Activated T-cell treated with anti-CD3 and anti-CD28 coated beads, Interleukin-2, amount 50 U/mL, for 72 hours (primary cell): ENCODE measurements around the gene SKI. TPM values are rescaled to one million over a fixed set of nuclear protein-coding genes. Genes with fewer than 3 reads are reported as not detected.

ENCODE experiments used
- ATAC-seq, 2 donors: fragments of 150-1000 bp; cut with Tn5 transposase; replicated peaks in 1 of 2; 2 replicates each; pipeline ENCODE4 v1.10.0; 2021; ENCODE audit warnings: moderate library complexity in 2 of 2, mild to moderate bottlenecking in 1 of 2
- DNase-seq, 2 donors: peaks; one replicate each; pipeline ENCODE4 v3.0.0; 2021 to 2022; ENCODE audit warnings: mixed read lengths in 1 of 2
- H3K27ac Mint-ChIP-seq: one replicate; pipeline ENCODE4 v1.8.0; 2022; ENCODE audit warnings: mild to moderate bottlenecking, moderate library complexity, mixed read lengths
- H3K27me3 Mint-ChIP-seq: one replicate; pipeline ENCODE4 v1.8.0; 2022; ENCODE audit warnings: low read depth, mixed read lengths
- H3K36me3 Mint-ChIP-seq, 2 donors: one replicate each; pipeline ENCODE4 v1.8.0; 2022; ENCODE audit warnings: mixed read lengths in 2 of 2, mild to moderate bottlenecking in 1 of 2; ENCODE audit not compliant: insufficient read depth in 2 of 2
- H3K4me1 Mint-ChIP-seq: one replicate; pipeline ENCODE4 v1.8.0; 2022; ENCODE audit warnings: low read depth, mixed read lengths
- H3K4me3 Mint-ChIP-seq, 2 donors: one replicate each; pipeline ENCODE4 v1.8.0; 2022; ENCODE audit warnings: mild to moderate bottlenecking in 2 of 2, mixed read lengths in 2 of 2, moderate library complexity in 2 of 2
- H3K9me3 Mint-ChIP-seq, 2 donors: one replicate each; pipeline ENCODE4 v1.8.0; 2022; ENCODE audit warnings: mixed read lengths in 2 of 2
- total RNA-seq, 2 donors: library from RNA; stranded (reverse); gene quantifications; one replicate each; pipeline ENCODE4 v1.2.3, GENCODE V29; 2022

Gene SKI
- total RNA-seq, 2 donors from 2014 or later = 28.5 to 32.3 TPM

DNA sequence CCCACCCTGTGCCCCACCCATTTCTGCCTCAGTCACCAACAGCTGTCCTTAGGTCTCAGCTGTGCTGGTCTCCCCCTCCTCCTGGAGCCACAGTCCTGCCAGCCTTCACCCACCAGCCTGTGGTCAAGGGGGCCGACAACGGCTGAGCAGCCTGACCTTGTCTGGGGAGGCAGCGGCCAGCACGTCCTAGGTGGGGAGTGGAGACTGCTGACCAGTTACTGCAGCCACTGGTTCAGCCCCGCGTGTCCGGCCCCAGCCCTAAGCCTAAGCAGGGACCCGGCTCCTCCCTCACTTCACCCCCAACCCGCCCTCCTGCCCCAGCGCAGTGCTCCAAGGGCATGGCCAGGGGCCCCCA is 84.0 kb downstream of the SKI start:
- DNase-seq (no peak), ATAC-seq (no peak)
- Mint-ChIP-seq H3K36me3 (peaks cover 0 to 7% of the 10 kb centered on the region in 2 donors), H3K27ac (no peak overlapping the region), H3K4me3 (no peak overlapping the region), H3K9me3 (no peaks in the 10 kb centered on the region), H3K4me1 (no peaks in the 10 kb centered on the region), H3K27me3 (no peaks in the 10 kb centered on the region)

DNA sequence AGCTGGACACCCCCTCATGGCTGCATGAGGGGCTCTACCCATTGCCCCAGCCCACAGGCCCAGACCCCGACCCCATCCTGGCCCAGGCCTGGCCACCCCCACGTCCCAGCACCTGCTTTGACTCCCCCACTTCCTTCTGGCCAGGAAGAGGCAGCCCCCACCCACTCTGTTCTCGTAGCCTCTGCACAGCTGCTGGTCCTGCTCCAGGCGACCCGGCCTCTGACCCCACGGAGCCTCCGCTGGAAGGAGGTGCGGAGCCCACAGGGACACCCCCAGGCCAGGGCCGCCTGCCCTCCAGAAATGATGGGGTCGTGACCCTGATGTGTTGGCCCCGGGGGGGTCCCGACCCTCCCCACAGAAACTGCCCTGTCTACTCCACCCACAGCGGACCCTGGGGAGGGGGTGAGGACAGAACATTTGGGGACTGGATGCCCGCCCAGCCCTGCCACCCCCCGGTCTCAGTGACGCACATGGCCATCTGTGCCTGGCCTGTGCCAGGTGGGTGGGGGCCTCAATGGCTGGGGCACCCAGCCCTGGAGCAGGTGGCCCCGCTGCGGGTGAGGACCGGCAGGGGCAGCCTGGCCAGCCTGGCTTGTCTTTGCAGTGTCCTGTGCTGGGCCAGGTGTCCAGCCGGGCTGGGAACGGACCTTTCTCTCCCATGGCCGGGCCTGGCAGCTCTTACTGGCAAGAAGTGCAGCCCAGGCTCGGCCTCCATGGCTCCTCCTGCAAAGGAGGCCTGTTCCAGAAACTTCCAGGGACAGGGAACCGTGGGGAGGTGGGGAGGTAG is 84.6 kb downstream of the SKI start:
- Mint-ChIP-seq H3K27me3 (no peaks in the 10 kb centered on the region), H3K27ac (no peak overlapping the region), H3K4me1 (no peaks in the 10 kb centered on the region), H3K9me3 (no peaks in the 10 kb centered on the region), H3K36me3 (peaks cover 0 to 3% of the 10 kb centered on the region in 2 donors), H3K4me3 (peak overlapping the region in 1 of 2 donors; percentile 29)
- DNase-seq (no peak), ATAC-seq (no peak)

DNA sequence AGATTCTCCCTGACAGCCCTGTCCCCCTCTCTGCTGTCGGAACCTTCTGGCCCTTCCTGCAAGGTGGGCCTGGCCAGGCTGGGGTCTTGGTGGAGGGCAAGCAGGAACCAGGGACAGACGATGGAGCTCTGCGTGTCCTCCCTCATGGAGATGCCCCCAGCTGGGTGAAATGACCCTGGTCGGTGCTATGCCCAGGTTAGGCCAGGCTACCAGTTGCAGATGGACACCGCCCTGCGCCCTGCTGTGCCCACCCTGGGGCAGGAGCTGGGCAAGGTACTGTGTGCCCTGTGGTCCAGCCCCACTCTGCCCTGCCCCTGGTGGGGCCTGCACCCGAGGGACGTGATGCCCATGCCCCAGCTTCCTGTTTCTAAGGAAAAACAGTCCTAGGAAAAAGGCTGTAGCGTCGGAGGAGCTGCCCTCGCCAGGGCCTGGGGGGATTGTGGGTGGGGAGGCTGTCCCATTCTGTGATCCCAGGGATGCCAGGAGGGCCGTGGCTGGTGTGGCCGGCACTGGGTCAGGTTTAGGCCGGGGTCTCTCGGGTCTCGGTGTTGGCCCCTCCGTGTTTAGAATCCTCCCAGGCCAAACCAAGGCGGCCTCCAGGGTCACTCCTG is 85.6 kb downstream of the SKI start:
- Mint-ChIP-seq H3K4me3 (peak overlapping the region; percentile 27 to 53), H3K9me3 (no peaks in the 10 kb centered on the region), H3K27me3 (no peaks in the 10 kb centered on the region), H3K4me1 (no peaks in the 10 kb centered on the region), H3K36me3 (no peaks in the 10 kb centered on the region), H3K27ac (no peak overlapping the region)
- ATAC-seq (no peak), DNase-seq (no peak)

DNA sequence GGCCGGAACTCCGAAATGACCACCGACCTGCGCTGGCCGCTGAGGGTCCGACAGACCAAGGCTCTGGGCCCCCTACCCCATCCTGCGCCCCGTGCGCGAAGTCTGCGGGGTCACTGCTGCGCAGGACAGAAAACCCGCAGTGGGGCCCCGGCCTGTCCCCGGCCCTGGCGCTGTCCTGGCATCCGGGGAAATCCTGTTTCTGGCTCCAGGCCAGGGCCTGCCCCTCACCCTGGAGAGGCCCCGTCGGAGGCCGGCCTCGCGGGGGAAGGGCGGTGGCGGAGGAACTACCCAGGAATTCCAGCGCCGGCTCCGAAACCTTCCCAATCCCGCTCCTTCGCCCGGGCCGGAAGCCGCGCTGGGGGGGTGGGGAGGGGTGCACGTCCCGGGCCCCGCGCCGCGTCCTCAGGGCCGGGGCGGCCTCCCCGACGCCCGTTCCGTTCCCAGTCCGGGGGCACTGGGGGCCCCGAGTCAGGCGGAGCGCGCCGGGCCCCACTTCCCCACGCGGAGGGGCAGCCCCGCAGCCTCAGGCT is 86.2 kb downstream of the SKI start:
- ATAC-seq (peak; percentile 22 to 29), DNase-seq (peak in 1 of 2 donors; percentile 38)
- Mint-ChIP-seq H3K4me3 (peak overlapping the region in 1 of 2 donors; percentile 53), H3K27me3 (no peaks in the 10 kb centered on the region), H3K27ac (no peak overlapping the region), H3K9me3 (no peaks in the 10 kb centered on the region), H3K36me3 (no peaks in the 10 kb centered on the region), H3K4me1 (no peaks in the 10 kb centered on the region)

DNA sequence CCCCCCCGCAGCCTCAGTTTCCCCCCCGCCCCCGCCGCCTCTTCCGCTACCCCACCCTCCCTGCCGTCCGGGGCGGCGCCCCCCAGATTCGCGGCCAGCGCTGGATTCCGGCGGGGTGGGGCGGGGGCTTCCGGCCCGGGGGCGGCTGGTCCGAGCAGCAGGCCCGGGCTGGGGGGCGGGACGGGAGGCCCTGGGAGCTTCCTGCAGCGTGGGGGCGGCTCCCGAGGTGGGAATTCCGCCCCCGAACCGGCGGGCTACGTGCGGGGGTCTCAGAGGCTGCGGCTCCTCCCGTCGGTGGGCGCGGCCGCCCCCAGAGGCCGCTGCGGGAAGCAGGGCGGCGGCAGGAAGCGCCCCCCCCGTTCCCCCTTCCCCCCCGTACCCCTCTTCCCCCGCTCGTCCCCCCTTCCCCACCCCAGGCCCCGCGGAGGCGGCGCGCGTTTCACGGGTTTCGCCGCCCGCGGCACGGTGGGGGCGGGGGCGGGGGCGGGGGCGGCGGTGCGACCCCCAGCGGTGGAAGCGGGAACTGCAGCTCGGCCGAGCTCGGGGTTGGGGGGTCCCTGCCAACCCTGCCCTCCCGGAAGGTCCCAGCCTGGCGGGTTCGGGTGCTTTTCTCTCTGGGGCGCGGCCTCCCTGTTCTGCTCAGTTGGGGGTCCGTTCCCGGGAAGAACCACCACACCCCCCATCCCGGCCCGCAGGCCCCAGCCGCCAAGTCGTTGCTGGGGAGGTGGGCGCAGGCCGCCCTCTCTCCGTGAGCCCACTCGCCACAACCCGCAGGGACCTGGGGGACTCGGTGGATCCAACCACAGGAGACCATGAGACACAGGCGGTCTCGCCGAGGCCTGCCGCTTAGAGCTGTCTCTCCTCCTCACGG is 86.9 kb downstream of the SKI start:
- Mint-ChIP-seq H3K27me3 (no peaks in the 10 kb centered on the region), H3K4me3 (peak overlapping the region; percentile 65 to 70), H3K9me3 (no peaks in the 10 kb centered on the region), H3K4me1 (no peaks in the 10 kb centered on the region), H3K36me3 (no peaks in the 10 kb centered on the region), H3K27ac (peak overlapping the region; percentile 44)
- ATAC-seq = peak; percentile 47 to 58
- peak; percentile 60 to 76 for DNase-seq

DNA sequence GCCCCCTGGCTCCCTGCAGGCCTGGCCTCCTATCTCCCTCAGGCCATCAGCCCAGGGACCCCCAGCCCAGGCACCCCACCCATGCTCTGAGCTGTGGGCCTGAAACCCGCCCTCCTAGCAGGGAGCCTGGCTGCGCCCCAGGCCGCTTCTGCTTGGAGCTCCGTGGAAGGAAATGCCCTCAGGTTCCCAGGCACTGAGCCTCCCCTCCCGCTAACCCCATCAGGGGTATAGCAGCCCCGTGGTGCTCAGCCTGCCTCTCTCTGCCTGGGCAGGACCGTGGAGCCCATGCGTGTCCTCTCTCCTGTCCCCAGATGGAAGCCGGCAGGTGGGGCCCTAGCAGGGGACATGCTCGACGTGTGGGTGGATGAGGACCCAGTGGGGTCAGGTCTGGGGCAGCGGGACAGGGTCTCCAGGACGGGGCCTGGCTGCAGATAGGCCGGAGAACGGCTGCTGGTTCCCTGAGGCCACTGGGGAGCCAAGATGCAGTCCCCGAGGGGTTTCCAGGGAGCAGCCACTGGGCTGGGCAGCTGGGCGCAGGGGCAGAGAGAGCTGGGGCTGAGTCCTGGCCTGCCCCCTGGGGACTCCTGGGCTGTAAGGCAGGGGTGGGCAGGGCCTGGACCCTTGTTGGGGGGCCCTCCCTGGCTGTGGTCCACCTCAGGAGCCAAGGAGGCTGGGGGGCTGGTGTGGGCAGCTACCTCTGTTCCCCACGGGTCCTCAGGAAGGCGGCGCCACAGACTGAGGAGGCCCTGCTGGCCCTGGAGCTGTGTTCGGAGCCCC is 87.7 kb downstream of the SKI start:
- Mint-ChIP-seq H3K9me3 (no peaks in the 10 kb centered on the region), H3K36me3 (no peaks in the 10 kb centered on the region), H3K4me1 (no peaks in the 10 kb centered on the region), H3K27ac (no peak overlapping the region), H3K4me3 (peak overlapping the region; percentile 65 to 70), H3K27me3 (no peaks in the 10 kb centered on the region)
- no peak for DNase-seq
- no peak for ATAC-seq

DNA sequence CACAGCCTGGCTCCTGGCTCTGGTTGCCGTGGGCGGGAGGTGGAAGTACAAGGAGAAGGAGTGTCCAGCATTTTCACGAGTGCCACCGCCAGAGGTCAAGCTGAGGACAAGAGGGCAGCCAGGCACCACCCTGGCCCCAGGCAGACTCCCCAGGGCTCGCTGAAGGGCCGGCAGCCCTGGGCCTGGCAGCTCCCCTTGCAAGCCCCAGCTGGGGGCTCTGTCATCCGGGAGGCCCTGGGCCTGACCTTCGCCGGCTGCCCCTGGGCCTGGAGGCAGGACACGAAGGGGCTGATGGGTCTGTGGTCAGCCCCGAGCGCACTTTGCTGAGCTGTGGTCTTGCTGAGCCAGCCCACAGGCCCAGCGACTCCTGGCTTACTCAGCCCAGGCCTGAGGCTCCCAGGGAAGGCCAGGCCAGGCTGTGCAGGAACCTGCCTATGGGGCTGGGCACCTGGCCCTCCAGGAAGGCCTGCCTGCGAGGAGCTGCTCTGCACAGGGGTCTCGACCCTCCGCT is 88.4 kb downstream of the SKI start:
- Mint-ChIP-seq H3K4me3 (no peak overlapping the region), H3K36me3 (no peaks in the 10 kb centered on the region), H3K27me3 (no peaks in the 10 kb centered on the region), H3K4me1 (no peaks in the 10 kb centered on the region), H3K9me3 (no peaks in the 10 kb centered on the region), H3K27ac (no peak overlapping the region)
- ATAC-seq (no peak), DNase-seq (no peak)

DNA sequence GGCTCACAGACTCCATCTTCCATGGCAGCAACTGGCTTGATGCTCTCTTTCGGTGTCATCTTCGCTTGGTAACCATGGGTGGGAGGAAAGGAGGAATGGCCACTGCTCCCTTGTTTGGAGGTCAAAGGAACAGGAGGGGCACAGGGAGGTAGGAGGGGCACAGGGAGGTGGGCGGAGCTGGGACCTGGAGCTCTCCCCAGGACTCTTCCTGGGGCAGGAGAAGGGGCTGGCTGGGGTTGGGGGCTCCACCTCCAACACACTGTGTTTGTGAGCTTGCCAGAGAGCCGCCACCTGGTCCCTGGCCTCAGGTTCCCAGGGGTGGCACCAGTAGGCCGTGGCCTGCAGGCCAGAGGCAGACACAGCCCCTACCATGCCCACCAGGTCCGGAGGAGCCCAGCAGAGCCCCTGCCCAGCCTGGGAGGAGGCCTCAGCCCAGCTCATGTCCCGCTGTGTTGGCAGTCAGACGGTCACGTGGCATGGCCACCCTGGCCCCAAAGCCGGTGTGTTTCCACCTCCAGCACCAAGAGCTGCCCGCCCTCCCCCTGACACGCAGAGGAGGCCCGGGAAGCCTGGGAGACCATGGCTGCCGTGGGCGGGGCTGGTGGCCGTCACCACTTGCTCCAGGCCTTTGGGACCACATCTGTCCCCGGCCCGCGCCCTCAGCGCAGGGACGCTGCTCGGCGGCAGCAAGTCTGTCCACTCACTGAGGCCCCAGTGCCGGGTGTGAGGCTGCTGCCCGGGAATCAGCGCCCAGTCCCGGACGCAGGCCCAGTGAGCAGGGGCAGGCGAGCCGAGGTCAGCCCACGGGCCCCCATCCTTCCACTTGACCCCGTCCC is 89.3 kb downstream of the SKI start:
- Mint-ChIP-seq H3K4me3 (no peak overlapping the region), H3K36me3 (no peaks in the 10 kb centered on the region), H3K4me1 (no peaks in the 10 kb centered on the region), H3K27ac (no peak overlapping the region), H3K9me3 (no peaks in the 10 kb centered on the region), H3K27me3 (no peaks in the 10 kb centered on the region)
- ATAC-seq (no peak), DNase-seq (no peak)

DNA sequence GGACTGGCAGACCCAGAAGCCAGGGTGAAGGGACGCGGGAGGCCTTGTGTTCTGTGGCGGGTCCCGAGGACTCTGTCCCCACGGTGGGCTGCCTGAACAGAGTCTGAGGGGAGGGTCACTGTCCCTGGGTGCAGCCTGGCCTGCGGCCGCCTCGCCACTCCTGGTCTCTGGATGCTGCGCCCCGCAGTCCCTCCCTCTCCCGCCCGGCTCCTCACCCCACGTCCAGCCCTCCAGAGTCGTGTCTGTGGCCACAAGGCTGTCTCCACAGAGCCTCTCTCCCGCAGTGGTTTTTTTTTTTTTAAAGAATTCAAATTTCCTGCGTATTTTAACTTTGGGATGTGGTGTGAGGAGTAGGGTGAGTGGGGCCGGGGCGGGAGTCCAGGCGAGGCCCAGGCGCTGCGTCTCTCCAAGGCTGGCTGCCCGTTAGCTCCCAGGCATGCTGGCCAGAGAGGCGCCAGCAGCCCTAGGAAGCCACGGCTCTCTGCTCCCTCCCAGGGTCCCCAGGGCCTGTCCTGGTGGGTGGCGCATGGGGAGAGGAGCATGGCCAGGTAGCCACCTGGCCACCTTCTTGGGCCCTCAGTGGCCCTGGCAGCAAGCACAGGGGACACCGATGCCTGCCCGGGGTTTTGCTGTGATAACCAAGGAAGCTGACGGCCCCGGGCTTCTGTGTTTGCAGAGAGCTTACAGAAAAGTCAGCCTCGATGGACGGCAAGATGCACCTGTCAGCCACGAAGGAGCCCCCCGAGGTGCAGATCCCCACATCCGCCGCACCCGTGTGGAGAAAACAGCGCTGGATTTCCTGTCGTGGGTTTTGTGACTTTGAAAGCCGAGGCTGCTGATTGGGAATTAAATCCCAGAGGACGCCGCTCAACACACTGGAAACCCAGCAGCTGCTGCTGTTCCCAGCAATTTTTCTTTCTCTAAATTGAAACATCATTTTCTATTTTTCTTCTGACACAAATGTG is 90.5 kb downstream of the SKI start:
- no peaks in the 10 kb centered on the region for H3K4me1 Mint-ChIP-seq

DNA sequence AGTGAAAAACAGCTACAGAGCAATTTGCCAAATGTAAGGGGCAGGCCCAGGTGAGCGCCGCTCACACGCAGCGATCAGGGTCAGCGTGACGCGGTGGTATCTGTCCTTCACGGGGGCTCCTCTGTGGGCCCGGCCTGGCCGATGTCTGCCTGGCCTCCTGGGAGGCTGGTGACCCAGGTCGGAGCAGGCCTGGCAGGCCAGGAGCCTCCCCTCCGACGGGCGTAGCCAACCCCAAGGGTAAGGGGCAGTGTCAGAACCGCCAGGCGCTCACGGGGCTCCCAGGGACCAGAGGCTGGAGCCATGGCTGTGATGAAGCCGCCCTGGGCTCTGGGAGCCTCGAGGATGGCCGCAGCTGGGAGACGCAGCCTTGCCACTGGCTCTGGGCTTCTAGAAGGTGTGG is 91.2 kb downstream of the SKI start:
- no peaks in the 10 kb centered on the region for H3K4me1 Mint-ChIP-seq
- no peaks in the 10 kb centered on the region for H3K36me3 Mint-ChIP-seq
- DNase-seq = no peak
- H3K9me3 Mint-ChIP-seq = no peaks in the 10 kb centered on the region
- H3K4me3 Mint-ChIP-seq = no peak overlapping the region
- no peak overlapping the region for H3K27ac Mint-ChIP-seq
- no peak for ATAC-seq
- no peaks in the 10 kb centered on the region for H3K27me3 Mint-ChIP-seq

More for the DNA sequence above, 90.5 kb downstream of the SKI start:
- Mint-ChIP-seq H3K36me3 (no peaks in the 10 kb centered on the region), H3K27ac (no peak overlapping the region), H3K4me3 (no peak overlapping the region), H3K9me3 (no peaks in the 10 kb centered on the region), H3K27me3 (no peaks in the 10 kb centered on the region)
- ATAC-seq (no peak), DNase-seq (no peak)

DNA sequence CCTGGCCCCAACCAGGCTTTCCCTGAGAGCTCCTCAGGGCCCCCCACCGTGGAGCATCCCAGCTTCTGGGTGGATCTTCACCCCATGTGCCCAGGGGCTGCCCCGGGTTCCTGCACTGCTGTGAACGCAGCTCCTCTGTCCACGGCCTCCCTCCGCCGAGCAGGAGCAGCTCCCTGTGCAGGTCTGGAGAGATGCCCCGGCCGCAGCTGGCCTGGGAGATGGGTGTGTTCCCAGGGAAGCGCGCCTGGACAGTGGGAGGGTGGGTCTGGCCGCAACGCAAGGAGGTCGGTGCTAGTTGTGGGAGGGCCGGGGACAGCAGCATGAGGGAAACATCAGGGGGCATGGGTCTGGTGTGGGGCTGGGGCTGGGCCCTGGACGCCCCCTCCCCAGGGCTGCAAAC is 91.9 kb downstream of the SKI start:
- no peak overlapping the region for H3K27ac Mint-ChIP-seq
- DNase-seq (no peak), ATAC-seq (no peak)
- no peaks in the 10 kb centered on the region for H3K9me3 Mint-ChIP-seq
- H3K4me1 Mint-ChIP-seq = no peaks in the 10 kb centered on the region
- H3K4me3 Mint-ChIP-seq = no peak overlapping the region
- H3K36me3 Mint-ChIP-seq = peaks cover 0 to under 1% of the 10 kb centered on the region in 2 donors
- H3K27me3 Mint-ChIP-seq = peaks cover 3% of the 10 kb centered on the region
